T-helper 2 cell treated with Interferon-gamma antibody and Interleukin-4, amounts not matched to agents 100 ng/mL and 5 ng/mL, for 36 hours (primary cell): ENCODE data around the gene CDHR3. TPM values are rescaled to one million over a fixed set of nuclear protein-coding genes. Genes with fewer than 3 reads are reported as not detected.

Experiments used
- intact Hi-C: fragments of 100-400 bp; cut with micrococcal nuclease; formaldehyde crosslinking; loops from one replicate; pipeline ENCODE4 v1.15.1; 2023
- total RNA-seq: library from RNA; stranded (reverse); gene quantifications from 2 replicates; pipeline ENCODE4 v1.2.3, GENCODE V29; 2022

The CDHR3 gene
- total RNA-seq, 1 donor from 2014 or later = 2.7 TPM

GRCh38 chr7:106045586-106045985 lies 82.5 kb downstream of the CDHR3 start:
- intact Hi-C loops = no loop called here

GRCh38 chr7:106047184-106047583 lies 84.1 kb downstream of the CDHR3 start:
- intact Hi-C loops = no loop called here

- intact Hi-C loops = no loop called here
Observed at GRCh38 chr7:106047818-106048705, 85.0 kb downstream of the CDHR3 start.

- intact Hi-C loops = no loop called here
Observed at GRCh38 chr7:106048706-106049020, 85.6 kb downstream of the CDHR3 start.

GRCh38 chr7:106049139-106049752 lies 86.2 kb downstream of the CDHR3 start:
- intact Hi-C loops = no loop called here

DNA sequence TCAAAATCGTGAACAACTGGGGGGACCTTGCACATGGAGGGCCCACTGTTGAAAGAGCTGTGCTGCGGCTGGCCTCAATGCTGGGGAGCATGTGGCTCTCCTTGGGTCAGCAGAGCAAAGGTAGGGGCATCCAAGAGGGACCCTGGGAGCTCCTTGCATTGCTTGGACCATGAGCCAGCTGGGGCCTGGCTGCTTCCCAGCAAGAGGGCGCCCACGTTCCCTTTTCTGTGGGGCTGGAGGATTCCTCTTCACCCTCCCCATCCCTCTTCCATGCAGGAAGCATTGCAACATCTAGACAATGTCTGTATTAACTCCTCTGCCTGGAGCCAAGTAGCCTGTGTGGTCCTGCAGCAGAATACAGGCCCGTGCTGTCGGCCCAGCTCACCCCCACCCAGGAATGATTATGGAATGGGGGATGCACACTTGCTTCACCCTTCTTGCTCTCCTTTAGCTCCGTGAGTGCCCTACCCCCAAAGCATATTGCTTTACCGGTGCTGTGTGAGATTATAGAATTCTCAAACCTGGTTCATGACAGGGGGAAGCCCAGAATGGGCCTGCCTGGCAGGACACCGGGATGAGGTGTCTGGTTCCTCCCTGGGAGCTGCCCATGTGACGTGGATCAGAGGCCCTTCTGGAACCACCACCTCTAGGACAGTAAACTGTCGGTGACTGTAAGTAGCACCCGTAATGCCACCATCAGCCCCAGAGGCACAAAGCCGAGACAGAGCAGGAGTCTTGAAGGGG lies 87.1 kb downstream of the CDHR3 start:
- intact Hi-C loops = no loop called here

DNA sequence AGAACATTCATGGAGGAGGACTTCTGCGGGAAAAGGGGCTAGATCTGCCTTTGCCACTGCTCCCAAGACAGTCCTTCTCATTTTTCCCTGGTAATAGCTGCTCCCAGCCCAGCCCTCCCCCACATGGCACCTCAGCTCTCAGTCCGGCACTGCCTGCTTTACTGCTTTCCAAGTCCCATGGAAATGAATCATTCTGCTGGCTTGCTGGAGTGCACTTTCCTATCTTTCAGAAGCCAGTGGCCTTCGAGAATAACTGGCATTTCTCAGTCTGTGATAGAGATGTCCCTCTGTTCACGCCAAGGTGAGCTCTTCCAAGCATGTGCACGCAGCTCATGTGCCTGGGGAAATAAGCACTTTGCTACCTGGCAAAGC lies 87.7 kb downstream of the CDHR3 start:
- intact Hi-C loops = no loop called here

DNA sequence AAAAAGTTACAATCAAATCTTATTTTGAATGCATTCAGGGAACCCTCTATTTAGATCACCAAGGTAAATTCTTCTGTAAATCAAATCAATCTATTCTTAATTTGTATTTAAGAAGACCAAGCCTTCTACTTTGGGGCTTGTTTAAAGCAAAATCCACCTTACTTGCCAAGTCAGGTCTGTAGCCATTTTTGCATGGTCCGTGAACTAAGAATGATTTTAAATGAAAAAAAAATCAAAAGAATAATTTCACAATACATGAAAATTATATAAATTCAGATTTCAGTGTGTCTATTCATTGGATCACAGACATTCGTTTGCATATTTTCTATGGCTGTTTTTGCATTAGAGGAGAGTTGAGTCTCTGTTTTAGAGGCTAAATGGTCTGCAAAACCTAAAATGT lies 89.6 kb downstream of the CDHR3 start:
- intact Hi-C loops = no loop called here

DNA sequence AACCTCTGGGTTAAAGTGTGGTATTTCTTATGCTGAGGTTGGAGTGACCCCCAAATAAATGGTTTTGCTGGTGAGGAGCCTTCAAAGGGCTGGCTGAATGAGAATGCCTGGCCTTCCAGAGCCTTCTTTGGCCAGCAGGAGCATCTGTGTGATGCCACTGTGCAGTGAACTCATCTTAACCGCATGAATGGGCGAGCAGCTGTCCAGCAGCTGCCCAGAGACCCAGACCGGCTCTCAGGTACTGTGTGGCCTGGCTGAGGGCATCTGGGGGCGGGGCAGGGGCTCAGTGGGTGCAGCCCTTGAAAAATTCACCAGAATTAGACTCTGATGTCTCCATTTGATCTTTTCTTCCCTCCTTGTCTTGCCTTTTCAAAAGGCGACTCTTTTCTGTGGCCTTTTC lies 90.0 kb downstream of the CDHR3 start:
- intact Hi-C loops = no loop called here

DNA sequence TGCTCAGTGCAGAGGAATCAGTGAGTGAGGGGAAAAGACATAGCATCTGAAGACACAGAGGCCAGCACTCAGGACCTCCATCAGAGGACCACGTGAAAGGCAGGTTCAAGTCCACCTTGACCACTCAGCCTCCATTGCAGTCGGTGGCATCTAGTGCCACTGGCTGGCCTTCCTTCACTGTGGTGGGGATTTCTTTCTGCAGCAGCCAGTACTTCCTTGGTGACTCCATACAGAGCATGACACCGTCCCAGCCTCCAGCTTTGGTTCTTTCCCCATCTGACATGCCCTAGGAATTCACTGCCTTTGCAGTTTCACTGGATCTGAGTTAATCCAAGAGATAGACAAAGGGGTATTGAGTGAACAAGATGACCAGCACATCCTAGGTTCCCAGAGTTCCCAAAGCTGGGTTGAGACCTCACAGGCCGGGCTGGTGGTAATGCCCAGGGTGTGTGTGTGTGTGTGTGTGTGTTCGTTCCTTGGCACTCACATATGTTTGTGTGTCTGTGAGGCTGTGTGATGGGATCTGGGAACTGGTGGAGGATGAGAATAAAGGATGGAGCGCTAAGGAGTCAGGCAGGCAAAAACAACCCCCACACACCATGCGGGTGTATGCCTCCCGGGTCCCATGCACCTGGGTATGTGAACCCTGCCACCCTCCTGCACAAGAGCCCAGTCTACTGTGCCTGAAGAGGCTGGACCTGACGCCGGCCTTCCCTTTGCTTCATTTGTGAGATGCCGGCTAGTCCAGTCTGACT lies 91.3 kb downstream of the CDHR3 start:
- intact Hi-C loops = no loop called here

- intact Hi-C loops = loop anchor here (5.0 kb wide), 1 partner anchor 57 kb away; the partner anchor contains the start of gene SYPL1
Observed at GRCh38 chr7:106054971-106055532, 92.0 kb downstream of the CDHR3 start.

DNA sequence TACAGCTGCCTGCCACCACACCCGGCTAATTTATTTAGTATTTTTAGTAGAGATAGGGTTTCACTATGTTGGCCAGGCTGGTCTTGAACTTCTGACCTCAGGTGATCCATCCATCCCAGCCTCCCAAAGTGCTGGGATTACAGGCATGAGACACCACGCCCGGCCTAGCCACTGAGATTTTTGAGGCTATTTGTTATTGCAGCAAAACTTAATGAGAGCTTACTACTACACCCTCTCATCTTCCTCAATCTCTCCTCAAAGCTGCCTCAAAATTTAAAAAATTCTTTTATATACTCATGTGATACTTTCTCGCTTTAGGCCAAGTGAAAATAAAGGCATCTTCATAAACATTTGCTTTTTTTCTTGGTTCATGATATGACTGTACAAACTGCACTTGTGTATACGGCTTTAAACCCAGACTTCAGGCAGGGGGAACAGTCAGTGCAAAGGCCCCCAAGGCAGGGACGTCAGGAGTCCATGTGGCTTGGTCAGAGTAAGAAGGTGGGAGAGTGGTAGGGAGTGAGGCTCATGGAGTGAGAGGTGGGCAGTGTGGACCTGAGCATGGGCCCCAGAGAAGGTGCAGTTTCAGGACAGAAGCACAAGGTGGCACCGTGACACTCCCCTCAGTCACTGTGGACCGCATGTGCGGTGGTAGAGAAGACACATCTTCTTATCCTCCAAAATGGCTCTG lies 93.6 kb downstream of the CDHR3 start:
- intact Hi-C loops = loop anchor here (1.0 to 5.0 kb wide), 3 partner anchors 56 to 110 kb away; partner anchors contain the start of gene SYPL1

- intact Hi-C loops = loop anchor here (1.0 to 5.0 kb wide), 3 partner anchors 55 to 109 kb away; partner anchors contain the start of gene SYPL1
Observed at GRCh38 chr7:106057204-106057961, 94.3 kb downstream of the CDHR3 start.

GRCh38 chr7:106057962-106058927 lies 95.2 kb downstream of the CDHR3 start:
- intact Hi-C loops = loop anchor here (1.0 to 5.0 kb wide), 3 partner anchors 54 to 108 kb away; partner anchors contain the start of gene SYPL1

- intact Hi-C loops = loop anchor here (5.0 kb wide), 1 partner anchor 53 kb away; the partner anchor contains the start of gene SYPL1
Observed at GRCh38 chr7:106058928-106059324, 95.9 kb downstream of the CDHR3 start.

GRCh38 chr7:106059556-106059955 lies 96.5 kb downstream of the CDHR3 start:
- intact Hi-C loops = loop anchor here (5.0 kb wide), 1 partner anchor 53 kb away; the partner anchor contains the start of gene SYPL1

GRCh38 chr7:106060394-106060920 lies 97.4 kb downstream of the CDHR3 start:
- intact Hi-C loops = no loop called here
